ENCODE measurements around the gene ASB10. TPM values are rescaled to one million over a fixed set of nuclear protein-coding genes. Genes with fewer than 3 reads are reported as not detected.

The ASB10 gene
- polyA plus RNA-seq, 1 of the 3 experiments (the other 2 are of a cell fraction), result not detected

DNA sequence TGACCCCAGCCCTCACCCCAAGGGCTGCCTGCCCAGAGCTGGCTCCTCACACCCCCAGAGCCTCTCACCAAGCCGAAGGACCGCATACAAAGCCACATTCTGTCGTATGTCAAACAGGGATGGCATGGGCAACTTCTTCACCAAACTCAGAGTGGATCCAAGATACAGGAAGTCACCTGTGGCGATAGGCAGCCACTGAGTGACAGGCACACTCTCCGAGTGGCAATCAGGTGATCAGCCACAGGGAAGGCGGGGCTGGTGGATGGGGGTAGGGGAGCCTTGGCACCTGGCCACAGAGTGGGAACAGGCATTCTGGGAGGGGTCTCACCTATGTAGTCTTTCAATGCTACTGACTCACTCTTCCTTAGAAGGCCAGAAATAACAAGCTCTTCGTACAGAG lies 7.1 kb upstream of the ASB10 start:
- no peak overlapping the region for H3K4me2 ChIP-seq
- no peak overlapping the region for H3K4me3 ChIP-seq (ENCODE audit: low read depth in 2 of 2, low read length in 1 of 2)
- no peak for DNase-seq
- no peaks in the 10 kb centered on the region for H3K9me2 ChIP-seq
- ChIA-PET CTCF (interaction anchor here (1.1 to 1.5 kb wide), 4 partner anchors 11 to 110 kb away, joined by 3 to 4 read pairs (median 4); no protein-coding TSS in a partner anchor), POLR2A (interaction anchor here (0.6 kb wide), 1 partner anchor 25 kb away, joined by 3 read pairs; no protein-coding TSS in a partner anchor)
- no peaks in the 10 kb centered on the region for H3K4me1 ChIP-seq (ENCODE audit: control insufficient read depth in 1 of 2, insufficient read depth in 2 of 2, low read depth in 1 of 2, low read length in 1 of 2)
- no peak overlapping the region for H3K9ac ChIP-seq
- H3K79me2 ChIP-seq (ENCODE audit: insufficient read depth), result no peaks in the 10 kb centered on the region
- H3K27ac ChIP-seq (ENCODE audit: low read depth in 2 of 2, low read length in 1 of 2), result no peak overlapping the region
- peaks cover 83% of the 10 kb centered on the region for H3K27me3 ChIP-seq (ENCODE audit: insufficient read depth)
- no peaks in the 10 kb centered on the region for H3K9me3 ChIP-seq
- no peaks in the 10 kb centered on the region for H3F3A ChIP-seq (replicated peaks; ENCODE audit: insufficient read depth)
- H3K36me3 ChIP-seq (replicated peaks in 1 of 2; ENCODE audit: control insufficient read depth in 1 of 2, insufficient read depth in 2 of 2, low read length in 1 of 2), result no peaks in the 10 kb centered on the region
- H2AFZ ChIP-seq (ENCODE audit: low read depth), result no peak overlapping the region
- WGBS (ENCODE audit: low lambda C conversion rate), result 48% methylated on average over 7 of the region's 7 CpGs
- no peaks in the 10 kb centered on the region for H4K20me1 ChIP-seq (ENCODE audit: insufficient read depth)
- TF ChIP-seq FOXJ3 (CRISPR knock-in tag; IDR thresholded peaks at IDR 0.05) (no peak), SMC3 (IDR thresholded peaks at IDR 0.05; ENCODE audit: low read depth, low read length) (no peak), ELF1 (IDR thresholded peaks at IDR 0.05) (no peak), RXRA (IDR thresholded peaks at IDR 0.05; ENCODE audit: borderline replicate concordance, low read depth) (no peak), JUND (IDR thresholded peaks at IDR 0.05) (no peak), FOSL2 (IDR thresholded peaks at IDR 0.05; ENCODE audit: borderline replicate concordance, low read depth) (no peak), EP300 (IDR thresholded peaks at IDR 0.05; ENCODE audit: borderline replicate concordance in 1 of 2, low read depth in 1 of 2, low read length in 1 of 2) (no peak), POLR2AphosphoS5 (IDR thresholded peaks at IDR 0.05; ENCODE audit: low read depth, low read length) (no peak), YY1 (IDR thresholded peaks at IDR 0.05; ENCODE audit: low read depth) (no peak), CHD2 (IDR thresholded peaks at IDR 0.05; ENCODE audit: low read length, partially characterized antibody) (no peak), RCOR1 (IDR thresholded peaks at IDR 0.05; ENCODE audit: low read length) (no peak), RFX5 (IDR thresholded peaks at IDR 0.05; ENCODE audit: low read length) (no peak)
- TF ChIP-seq, protein P1, sequence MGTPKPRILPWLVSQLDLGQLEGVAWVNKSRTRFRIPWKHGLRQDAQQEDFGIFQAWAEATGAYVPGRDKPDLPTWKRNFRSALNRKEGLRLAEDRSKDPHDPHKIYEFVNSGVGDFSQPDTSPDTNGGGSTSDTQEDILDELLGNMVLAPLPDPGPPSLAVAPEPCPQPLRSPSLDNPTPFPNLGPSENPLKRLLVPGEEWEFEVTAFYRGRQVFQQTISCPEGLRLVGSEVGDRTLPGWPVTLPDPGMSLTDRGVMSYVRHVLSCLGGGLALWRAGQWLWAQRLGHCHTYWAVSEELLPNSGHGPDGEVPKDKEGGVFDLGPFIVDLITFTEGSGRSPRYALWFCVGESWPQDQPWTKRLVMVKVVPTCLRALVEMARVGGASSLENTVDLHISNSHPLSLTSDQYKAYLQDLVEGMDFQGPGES (IDR thresholded peaks at IDR 0.05; ENCODE audit: low read depth, low read length), result no peak
- TF ChIP-seq, protein P2, sequence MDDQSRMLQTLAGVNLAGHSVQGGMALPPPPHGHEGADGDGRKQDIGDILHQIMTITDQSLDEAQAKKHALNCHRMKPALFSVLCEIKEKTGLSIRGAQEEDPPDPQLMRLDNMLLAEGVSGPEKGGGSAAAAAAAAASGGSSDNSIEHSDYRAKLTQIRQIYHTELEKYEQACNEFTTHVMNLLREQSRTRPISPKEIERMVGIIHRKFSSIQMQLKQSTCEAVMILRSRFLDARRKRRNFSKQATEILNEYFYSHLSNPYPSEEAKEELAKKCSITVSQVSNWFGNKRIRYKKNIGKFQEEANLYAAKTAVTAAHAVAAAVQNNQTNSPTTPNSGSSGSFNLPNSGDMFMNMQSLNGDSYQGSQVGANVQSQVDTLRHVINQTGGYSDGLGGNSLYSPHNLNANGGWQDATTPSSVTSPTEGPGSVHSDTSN (IDR thresholded peaks at IDR 0.05), result no peak
- TF ChIP-seq, protein P3, sequence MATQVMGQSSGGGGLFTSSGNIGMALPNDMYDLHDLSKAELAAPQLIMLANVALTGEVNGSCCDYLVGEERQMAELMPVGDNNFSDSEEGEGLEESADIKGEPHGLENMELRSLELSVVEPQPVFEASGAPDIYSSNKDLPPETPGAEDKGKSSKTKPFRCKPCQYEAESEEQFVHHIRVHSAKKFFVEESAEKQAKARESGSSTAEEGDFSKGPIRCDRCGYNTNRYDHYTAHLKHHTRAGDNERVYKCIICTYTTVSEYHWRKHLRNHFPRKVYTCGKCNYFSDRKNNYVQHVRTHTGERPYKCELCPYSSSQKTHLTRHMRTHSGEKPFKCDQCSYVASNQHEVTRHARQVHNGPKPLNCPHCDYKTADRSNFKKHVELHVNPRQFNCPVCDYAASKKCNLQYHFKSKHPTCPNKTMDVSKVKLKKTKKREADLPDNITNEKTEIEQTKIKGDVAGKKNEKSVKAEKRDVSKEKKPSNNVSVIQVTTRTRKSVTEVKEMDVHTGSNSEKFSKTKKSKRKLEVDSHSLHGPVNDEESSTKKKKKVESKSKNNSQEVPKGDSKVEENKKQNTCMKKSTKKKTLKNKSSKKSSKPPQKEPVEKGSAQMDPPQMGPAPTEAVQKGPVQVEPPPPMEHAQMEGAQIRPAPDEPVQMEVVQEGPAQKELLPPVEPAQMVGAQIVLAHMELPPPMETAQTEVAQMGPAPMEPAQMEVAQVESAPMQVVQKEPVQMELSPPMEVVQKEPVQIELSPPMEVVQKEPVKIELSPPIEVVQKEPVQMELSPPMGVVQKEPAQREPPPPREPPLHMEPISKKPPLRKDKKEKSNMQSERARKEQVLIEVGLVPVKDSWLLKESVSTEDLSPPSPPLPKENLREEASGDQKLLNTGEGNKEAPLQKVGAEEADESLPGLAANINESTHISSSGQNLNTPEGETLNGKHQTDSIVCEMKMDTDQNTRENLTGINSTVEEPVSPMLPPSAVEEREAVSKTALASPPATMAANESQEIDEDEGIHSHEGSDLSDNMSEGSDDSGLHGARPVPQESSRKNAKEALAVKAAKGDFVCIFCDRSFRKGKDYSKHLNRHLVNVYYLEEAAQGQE (IDR thresholded peaks at IDR 0.05; ENCODE audit: low read depth, low read length), result no peak
- TF ChIP-seq, protein P4, sequence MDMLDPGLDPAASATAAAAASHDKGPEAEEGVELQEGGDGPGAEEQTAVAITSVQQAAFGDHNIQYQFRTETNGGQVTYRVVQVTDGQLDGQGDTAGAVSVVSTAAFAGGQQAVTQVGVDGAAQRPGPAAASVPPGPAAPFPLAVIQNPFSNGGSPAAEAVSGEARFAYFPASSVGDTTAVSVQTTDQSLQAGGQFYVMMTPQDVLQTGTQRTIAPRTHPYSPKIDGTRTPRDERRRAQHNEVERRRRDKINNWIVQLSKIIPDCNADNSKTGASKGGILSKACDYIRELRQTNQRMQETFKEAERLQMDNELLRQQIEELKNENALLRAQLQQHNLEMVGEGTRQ (IDR thresholded peaks at IDR 0.05; ENCODE audit: borderline replicate concordance, low read depth, low read length), result no peak
- TF ChIP-seq, protein P5, sequence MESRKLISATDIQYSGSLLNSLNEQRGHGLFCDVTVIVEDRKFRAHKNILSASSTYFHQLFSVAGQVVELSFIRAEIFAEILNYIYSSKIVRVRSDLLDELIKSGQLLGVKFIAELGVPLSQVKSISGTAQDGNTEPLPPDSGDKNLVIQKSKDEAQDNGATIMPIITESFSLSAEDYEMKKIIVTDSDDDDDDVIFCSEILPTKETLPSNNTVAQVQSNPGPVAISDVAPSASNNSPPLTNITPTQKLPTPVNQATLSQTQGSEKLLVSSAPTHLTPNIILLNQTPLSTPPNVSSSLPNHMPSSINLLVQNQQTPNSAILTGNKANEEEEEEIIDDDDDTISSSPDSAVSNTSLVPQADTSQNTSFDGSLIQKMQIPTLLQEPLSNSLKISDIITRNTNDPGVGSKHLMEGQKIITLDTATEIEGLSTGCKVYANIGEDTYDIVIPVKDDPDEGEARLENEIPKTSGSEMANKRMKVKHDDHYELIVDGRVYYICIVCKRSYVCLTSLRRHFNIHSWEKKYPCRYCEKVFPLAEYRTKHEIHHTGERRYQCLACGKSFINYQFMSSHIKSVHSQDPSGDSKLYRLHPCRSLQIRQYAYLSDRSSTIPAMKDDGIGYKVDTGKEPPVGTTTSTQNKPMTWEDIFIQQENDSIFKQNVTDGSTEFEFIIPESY (IDR thresholded peaks at IDR 0.05; ENCODE audit: borderline replicate concordance, low read depth), result no peak
- TF ChIP-seq, protein P6, sequence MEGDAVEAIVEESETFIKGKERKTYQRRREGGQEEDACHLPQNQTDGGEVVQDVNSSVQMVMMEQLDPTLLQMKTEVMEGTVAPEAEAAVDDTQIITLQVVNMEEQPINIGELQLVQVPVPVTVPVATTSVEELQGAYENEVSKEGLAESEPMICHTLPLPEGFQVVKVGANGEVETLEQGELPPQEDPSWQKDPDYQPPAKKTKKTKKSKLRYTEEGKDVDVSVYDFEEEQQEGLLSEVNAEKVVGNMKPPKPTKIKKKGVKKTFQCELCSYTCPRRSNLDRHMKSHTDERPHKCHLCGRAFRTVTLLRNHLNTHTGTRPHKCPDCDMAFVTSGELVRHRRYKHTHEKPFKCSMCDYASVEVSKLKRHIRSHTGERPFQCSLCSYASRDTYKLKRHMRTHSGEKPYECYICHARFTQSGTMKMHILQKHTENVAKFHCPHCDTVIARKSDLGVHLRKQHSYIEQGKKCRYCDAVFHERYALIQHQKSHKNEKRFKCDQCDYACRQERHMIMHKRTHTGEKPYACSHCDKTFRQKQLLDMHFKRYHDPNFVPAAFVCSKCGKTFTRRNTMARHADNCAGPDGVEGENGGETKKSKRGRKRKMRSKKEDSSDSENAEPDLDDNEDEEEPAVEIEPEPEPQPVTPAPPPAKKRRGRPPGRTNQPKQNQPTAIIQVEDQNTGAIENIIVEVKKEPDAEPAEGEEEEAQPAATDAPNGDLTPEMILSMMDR (IDR thresholded peaks at IDR 0.05), result no peak
